ENCODE results near the gene CFAP20DC. TPM values are rescaled to one million over a fixed set of nuclear protein-coding genes. Genes with fewer than 3 reads are reported as not detected.

CFAP20DC gene
- total and polyA plus RNA-seq, 10 of the 15 experiments (the other 5 are each of a cell fraction or from before 2014, with no cell fraction given) = 0.53 to 11.6 (median 2.0) TPM

DNA sequence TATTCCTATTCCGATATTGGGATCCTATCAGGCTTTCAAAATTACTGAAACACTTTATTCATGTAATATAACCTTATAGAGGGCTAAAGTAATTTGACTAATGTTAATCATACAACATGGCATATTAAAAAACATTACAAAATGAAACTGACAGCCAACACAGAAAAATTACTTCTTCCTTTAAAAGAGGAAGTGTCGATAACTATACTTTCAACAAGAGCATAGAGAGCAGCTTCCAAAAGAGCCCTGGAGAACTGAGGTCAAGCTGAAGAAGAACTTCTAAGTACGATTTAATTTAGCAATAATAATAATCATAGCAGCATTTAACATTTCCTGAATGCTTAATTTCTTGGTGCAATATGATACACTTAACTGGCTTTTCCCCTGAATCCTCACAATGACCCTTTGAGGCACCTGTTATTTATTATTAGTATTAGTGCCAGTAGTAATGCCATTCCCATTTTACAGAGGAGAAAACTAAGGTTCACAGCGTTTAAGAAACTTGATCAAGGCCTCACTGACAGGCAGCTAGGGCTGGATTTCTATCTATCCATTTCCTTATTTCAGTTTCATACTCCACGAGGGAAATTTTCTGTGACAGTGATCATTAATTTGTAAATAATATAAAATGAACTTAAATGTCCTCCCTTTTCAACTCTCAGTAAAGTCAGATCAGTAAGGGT is 181.6 kb downstream of the CFAP20DC start:
- Histone ChIP-seq H3K9ac (ENCODE audit: control insufficient read depth, insufficient read depth, low read length) (no peak overlapping the region), H3K27ac (ENCODE audit: control insufficient read depth, insufficient read depth) (no peak overlapping the region), H3K4me1 (ENCODE audit: control insufficient read depth, insufficient read depth, low read length) (no peaks in the 10 kb centered on the region), H4K20me1 (ENCODE audit: control insufficient read depth, insufficient read depth) (no peaks in the 10 kb centered on the region), H3K79me2 (ENCODE audit: control insufficient read depth, insufficient read depth, low read length) (no peaks in the 10 kb centered on the region), H3K4me2 (ENCODE audit: control insufficient read depth, insufficient read depth) (no peak overlapping the region), H3K4me3 (no peak overlapping the region), H3K36me3 (ENCODE audit: control insufficient read depth in 2 of 2, insufficient read depth in 2 of 2, low read length in 1 of 2) (no peaks in the 10 kb centered on the region), H3K9me3 (replicated peaks; ENCODE audit: control insufficient read depth, insufficient read depth, low read length) (no peaks in the 10 kb centered on the region), H2AFZ (ENCODE audit: control insufficient read depth, low read depth, low read length) (peak overlapping the region; percentile 23; the same call in 1 of the 2 replicates), H3K27me3 (replicated peaks in 1 of 2; ENCODE audit: control insufficient read depth in 2 of 2, insufficient read depth in 2 of 2, low read length in 1 of 2) (no peaks in the 10 kb centered on the region)
- ATAC-seq (peak; percentile 81), DNase-seq (ENCODE audit: low read depth, low spot score) (no peak), FAIRE-seq (peak; percentile 61)
- RAD21 ChIA-PET (ENCODE audit: unreplicated experiment) = interaction anchor here (1.1 to 1.3 kb wide), 2 partner anchors 9 to 13 kb away, joined by 3 to 5 read pairs; no protein-coding TSS in a partner anchor
- in situ Hi-C loops (cut with MboI) = no loop called here
- CTCF ChIA-PET = interaction anchor here (1.2 to 2.1 kb wide), 2 partner anchors 9 to 44 kb away, joined by 6 to 10 read pairs; no protein-coding TSS in a partner anchor
- intact Hi-C loops (cut with micrococcal nuclease; ENCODE audit: unreplicated experiment) = no loop called here
- no TSS peak for BruUV-seq (replicated peaks)
- SMC1A ChIA-PET (ENCODE audit: uncharacterized antibody, unreplicated experiment) = interaction anchor here (1.0 to 1.3 kb wide), 5 partner anchors 8 to 130 kb away, joined by 3 to 6 read pairs (median 4); no protein-coding TSS in a partner anchor
- POLR2A ChIA-PET = no interaction called here
- 16% methylated on average over 5 of the region's 5 CpGs for WGBS (ENCODE audit: insufficient coverage, insufficient replicate concordance, low lambda C conversion rate, missing lambda C conversion rate)
- TF ChIP-seq, protein P1, sequence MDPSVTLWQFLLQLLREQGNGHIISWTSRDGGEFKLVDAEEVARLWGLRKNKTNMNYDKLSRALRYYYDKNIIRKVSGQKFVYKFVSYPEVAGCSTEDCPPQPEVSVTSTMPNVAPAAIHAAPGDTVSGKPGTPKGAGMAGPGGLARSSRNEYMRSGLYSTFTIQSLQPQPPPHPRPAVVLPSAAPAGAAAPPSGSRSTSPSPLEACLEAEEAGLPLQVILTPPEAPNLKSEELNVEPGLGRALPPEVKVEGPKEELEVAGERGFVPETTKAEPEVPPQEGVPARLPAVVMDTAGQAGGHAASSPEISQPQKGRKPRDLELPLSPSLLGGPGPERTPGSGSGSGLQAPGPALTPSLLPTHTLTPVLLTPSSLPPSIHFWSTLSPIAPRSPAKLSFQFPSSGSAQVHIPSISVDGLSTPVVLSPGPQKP (IDR thresholded peaks at IDR 0.05; ENCODE audit: low read depth, low read length) = no peak
- no peak for TF ChIP-seq CHD4 (IDR thresholded peaks at IDR 0.05)
- TF ChIP-seq, protein P2, sequence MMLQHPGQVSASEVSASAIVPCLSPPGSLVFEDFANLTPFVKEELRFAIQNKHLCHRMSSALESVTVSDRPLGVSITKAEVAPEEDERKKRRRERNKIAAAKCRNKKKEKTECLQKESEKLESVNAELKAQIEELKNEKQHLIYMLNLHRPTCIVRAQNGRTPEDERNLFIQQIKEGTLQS (IDR thresholded peaks at IDR 0.05; ENCODE audit: borderline replicate concordance, extremely low read depth, low read depth, low read length) = no peak
- TF ChIP-seq WRNIP1 (IDR thresholded peaks at IDR 0.05; ENCODE audit: borderline replicate concordance, low read depth, low read length) = no peak
- TF ChIP-seq NR2C1 (IDR thresholded peaks at IDR 0.05) = no peak
- TF ChIP-seq ZNF217 (IDR thresholded peaks at IDR 0.05) = peak; percentile 77
- TF ChIP-seq TCF7 (IDR thresholded peaks at IDR 0.05; ENCODE audit: borderline replicate concordance) = no peak
- no peak for TF ChIP-seq YY1 (IDR thresholded peaks at IDR 0.05; ENCODE audit: low read depth, low read length)
- TF ChIP-seq ZNF24 (IDR thresholded peaks at IDR 0.05) = no peak
- TF ChIP-seq SUZ12 (IDR thresholded peaks at IDR 0.05; ENCODE audit: unreplicated experiment) = no peak
- no peak for TF ChIP-seq POU2F2 (IDR thresholded peaks at IDR 0.05; ENCODE audit: borderline replicate concordance, low read depth, low read length)
- TF ChIP-seq, protein P3, sequence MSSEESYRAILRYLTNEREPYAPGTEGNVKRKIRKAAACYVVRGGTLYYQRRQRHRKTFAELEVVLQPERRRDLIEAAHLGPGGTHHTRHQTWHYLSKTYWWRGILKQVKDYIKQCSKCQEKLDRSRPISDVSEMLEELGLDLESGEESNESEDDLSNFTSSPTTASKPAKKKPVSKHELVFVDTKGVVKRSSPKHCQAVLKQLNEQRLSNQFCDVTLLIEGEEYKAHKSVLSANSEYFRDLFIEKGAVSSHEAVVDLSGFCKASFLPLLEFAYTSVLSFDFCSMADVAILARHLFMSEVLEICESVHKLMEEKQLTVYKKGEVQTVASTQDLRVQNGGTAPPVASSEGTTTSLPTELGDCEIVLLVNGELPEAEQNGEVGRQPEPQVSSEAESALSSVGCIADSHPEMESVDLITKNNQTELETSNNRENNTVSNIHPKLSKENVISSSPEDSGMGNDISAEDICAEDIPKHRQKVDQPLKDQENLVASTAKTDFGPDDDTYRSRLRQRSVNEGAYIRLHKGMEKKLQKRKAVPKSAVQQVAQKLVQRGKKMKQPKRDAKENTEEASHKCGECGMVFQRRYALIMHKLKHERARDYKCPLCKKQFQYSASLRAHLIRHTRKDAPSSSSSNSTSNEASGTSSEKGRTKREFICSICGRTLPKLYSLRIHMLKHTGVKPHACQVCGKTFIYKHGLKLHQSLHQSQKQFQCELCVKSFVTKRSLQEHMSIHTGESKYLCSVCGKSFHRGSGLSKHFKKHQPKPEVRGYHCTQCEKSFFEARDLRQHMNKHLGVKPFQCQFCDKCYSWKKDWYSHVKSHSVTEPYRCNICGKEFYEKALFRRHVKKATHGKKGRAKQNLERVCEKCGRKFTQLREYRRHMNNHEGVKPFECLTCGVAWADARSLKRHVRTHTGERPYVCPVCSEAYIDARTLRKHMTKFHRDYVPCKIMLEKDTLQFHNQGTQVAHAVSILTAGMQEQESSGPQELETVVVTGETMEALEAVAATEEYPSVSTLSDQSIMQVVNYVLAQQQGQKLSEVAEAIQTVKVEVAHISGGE (CRISPR knock-in tag; IDR thresholded peaks at IDR 0.05) = no peak
- TF ChIP-seq RELA (IDR thresholded peaks at IDR 0.05; ENCODE audit: borderline replicate concordance, partially characterized antibody) = no peak
- TF ChIP-seq, protein P4, sequence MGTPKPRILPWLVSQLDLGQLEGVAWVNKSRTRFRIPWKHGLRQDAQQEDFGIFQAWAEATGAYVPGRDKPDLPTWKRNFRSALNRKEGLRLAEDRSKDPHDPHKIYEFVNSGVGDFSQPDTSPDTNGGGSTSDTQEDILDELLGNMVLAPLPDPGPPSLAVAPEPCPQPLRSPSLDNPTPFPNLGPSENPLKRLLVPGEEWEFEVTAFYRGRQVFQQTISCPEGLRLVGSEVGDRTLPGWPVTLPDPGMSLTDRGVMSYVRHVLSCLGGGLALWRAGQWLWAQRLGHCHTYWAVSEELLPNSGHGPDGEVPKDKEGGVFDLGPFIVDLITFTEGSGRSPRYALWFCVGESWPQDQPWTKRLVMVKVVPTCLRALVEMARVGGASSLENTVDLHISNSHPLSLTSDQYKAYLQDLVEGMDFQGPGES (IDR thresholded peaks at IDR 0.05) = no peak
- TF ChIP-seq IKZF2 (IDR thresholded peaks at IDR 0.05) = 0 out of 4 replicates have a peak, but pooled peaks of 1 of the 2 experiments have one; percentile 14
- TF ChIP-seq, protein P5, sequence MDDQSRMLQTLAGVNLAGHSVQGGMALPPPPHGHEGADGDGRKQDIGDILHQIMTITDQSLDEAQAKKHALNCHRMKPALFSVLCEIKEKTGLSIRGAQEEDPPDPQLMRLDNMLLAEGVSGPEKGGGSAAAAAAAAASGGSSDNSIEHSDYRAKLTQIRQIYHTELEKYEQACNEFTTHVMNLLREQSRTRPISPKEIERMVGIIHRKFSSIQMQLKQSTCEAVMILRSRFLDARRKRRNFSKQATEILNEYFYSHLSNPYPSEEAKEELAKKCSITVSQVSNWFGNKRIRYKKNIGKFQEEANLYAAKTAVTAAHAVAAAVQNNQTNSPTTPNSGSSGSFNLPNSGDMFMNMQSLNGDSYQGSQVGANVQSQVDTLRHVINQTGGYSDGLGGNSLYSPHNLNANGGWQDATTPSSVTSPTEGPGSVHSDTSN (IDR thresholded peaks at IDR 0.05; ENCODE audit: insufficient replicate concordance, low read depth, low read length) = no peak
- peak; percentile 87 for TF ChIP-seq SPI1 (IDR thresholded peaks at IDR 0.05; ENCODE audit: borderline replicate concordance, insufficient read depth, low read depth, low read length)
